Brain microvascular endothelial cell (primary cell): Measurements from ENCODE around the gene TMEM175.
"Not testable (repeated sequence)": the region's sequence is repeated elsewhere in the genome, so short reads cannot be mapped to it uniquely, and the experiment has no call there.

Experiments
- DNase-seq: peaks from one replicate; pipeline ENCODE4 v3.0.0-alpha.2; 2020
- H3K27ac ChIP-seq: fragments of 250-450 bp; sonication (Bioruptor Pico); 2 replicates; pipeline ENCODE4 v1.5.1; 2020; ENCODE audit warnings: mild to moderate bottlenecking, moderate library complexity
- H3K27me3 ChIP-seq: fragments of 250-450 bp; sonication (Bioruptor Pico); replicated peaks from 2 replicates; pipeline ENCODE4 v1.5.1; 2020; ENCODE audit warnings: mild to moderate bottlenecking
- H3K36me3 ChIP-seq: fragments of 250-450 bp; sonication (Bioruptor Pico); replicated peaks from 2 replicates; pipeline ENCODE4 v1.5.1; 2020; ENCODE audit warnings: mild to moderate bottlenecking
- H3K4me3 ChIP-seq: 2 replicates; pipeline ENCODE4 v1.5.1; 2011; ENCODE audit warnings: low read depth, mild to moderate bottlenecking, control low read depth, low read length, moderate library complexity
- in situ Hi-C: cut with HindIII; loops from 2 replicates; pipeline ENCODE4 v1.10.0; 2017; ENCODE audit warnings: low sequenced_read_pairs, low pct_ligation_motif_present
- TF ChIP-seq, protein P1 (sequence below): IDR thresholded peaks from 2 replicates; pipeline ENCODE4 v1.5.1; 2011; ENCODE audit warnings: low read depth, mild to moderate bottlenecking, moderate library complexity, low read length, control low read depth, inconsistent platforms; ENCODE audit errors: missing control alignments

The TMEM175 gene

DNA sequence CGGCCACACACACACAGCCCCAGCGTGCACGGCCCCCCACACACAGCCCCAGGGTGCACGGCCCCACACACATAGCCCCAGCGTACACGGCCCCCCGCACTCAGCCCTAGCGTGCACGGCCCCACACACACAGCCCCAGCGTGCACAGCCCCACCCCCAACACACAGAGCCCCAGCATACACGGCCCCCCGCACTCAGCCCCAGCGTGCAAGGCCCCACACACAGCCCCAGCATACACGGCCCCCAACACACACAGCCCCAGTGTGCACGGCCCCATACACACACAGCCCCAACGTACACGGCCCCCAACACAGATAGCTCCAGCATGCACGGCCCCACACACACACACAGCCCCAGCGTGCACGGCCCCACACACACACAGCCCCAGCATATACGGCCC lies 17.7 kb upstream of the TMEM175 start:
- DNase-seq: no peak
- peaks cover 10% of the 10 kb centered on the region for H3K36me3 ChIP-seq
- H3K27ac ChIP-seq: no peak overlapping the region
- in situ Hi-C loops: no loop called here
- TF ChIP-seq, protein P1, sequence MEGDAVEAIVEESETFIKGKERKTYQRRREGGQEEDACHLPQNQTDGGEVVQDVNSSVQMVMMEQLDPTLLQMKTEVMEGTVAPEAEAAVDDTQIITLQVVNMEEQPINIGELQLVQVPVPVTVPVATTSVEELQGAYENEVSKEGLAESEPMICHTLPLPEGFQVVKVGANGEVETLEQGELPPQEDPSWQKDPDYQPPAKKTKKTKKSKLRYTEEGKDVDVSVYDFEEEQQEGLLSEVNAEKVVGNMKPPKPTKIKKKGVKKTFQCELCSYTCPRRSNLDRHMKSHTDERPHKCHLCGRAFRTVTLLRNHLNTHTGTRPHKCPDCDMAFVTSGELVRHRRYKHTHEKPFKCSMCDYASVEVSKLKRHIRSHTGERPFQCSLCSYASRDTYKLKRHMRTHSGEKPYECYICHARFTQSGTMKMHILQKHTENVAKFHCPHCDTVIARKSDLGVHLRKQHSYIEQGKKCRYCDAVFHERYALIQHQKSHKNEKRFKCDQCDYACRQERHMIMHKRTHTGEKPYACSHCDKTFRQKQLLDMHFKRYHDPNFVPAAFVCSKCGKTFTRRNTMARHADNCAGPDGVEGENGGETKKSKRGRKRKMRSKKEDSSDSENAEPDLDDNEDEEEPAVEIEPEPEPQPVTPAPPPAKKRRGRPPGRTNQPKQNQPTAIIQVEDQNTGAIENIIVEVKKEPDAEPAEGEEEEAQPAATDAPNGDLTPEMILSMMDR: no peak
- H3K27me3 ChIP-seq: no peaks in the 10 kb centered on the region
- no peak overlapping the region for H3K4me3 ChIP-seq

DNA sequence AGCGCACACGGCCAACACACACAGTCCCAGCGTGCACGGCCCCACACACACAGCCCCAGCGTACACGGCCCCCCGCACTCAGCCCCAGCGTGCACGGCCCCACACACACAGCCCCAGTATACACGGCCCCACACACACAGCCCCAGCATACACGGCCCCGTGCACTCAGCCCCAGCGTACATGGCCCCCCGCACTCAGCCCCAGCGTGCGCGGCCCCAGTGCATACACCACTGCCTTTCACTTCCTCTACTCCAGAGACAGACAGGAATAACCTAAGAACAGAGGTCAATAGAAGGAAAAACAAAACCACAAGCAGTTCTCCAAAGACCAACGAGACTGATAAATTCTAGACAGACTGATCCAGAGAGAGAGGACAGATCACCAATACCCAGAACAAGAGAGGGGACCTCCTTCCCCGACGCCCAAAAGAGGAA lies 17.2 kb upstream of the TMEM175 start:
- Histone ChIP-seq H3K4me3 (no peak overlapping the region), H3K27ac (no peak overlapping the region), H3K36me3 (peaks cover 10% of the 10 kb centered on the region), H3K27me3 (no peaks in the 10 kb centered on the region)
- DNase-seq: no peak
- in situ Hi-C loops: no loop called here
- TF ChIP-seq, protein P1: no peak

DNA sequence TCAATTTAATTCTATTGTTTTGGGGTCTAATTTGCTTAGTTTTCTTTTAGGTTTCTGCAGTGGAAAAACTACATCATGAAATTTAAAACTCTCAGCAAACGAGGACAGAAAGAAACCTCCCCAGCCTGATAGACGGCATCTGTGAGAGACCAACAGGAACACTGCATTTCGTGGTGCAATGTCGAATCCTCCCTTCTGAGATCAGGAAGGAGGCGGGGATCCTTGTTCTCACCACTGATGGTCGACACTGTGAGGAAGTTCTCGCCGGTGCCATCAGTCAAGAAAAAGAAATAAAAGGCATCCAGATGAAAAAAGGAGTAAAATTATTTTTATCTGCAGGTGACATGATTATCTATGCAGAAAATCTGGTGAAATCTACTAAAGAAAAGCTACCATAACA lies 16.7 kb upstream of the TMEM175 start:
- Histone ChIP-seq H3K27ac (no peak overlapping the region), H3K4me3 (no peak overlapping the region), H3K36me3 (peaks cover 10% of the 10 kb centered on the region), H3K27me3 (no peaks in the 10 kb centered on the region)
- in situ Hi-C loops: no loop called here
- TF ChIP-seq, protein P1: no peak
- peak; percentile 32 for DNase-seq

DNA sequence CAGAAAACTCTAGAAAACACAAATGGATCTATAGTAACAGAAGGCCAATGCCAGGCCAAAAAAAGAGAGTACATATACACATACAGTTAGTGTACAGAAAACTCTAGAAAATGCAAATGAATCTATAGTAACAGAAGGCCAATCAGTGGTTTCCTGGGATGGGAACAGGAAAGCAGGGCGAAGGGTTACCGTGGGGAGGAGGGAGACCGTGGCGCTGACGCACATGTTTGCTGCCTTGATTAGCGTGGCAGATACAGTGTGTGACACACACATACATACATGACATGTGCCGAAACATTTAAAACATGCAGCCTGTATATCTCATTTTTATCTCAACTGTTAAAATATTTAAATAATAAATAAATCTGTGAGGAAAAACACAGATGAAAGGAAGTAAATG lies 14.8 kb upstream of the TMEM175 start:
- Histone ChIP-seq H3K27ac (no peak overlapping the region), H3K4me3 (no peak overlapping the region), H3K36me3 (no peaks in the 10 kb centered on the region), H3K27me3 (no peaks in the 10 kb centered on the region)
- TF ChIP-seq, protein P1: no peak
- in situ Hi-C loops: no loop called here
- DNase-seq: no peak

DNA sequence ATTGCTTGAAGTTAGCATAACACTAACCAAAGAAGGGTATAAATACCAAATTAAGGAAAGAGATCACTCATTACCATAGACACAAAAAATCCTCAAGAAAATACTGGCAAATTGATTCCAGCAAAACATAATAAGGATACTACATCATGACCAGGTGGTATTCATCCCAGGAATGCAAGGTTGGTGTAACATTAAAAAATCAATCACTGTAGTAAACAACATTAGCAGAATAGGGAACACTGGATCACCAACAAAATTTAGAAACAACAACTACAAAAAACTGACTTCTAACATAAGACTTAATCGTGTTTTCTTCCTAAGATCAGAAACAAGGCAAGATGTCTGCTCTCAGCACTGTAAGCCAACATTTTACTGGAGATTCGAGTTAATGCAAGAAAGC lies 14.3 kb upstream of the TMEM175 start:
- DNase-seq: no peak
- TF ChIP-seq, protein P1: no peak
- no peak overlapping the region for H3K4me3 ChIP-seq
- no peaks in the 10 kb centered on the region for H3K36me3 ChIP-seq
- H3K27ac ChIP-seq: no peak overlapping the region
- H3K27me3 ChIP-seq: no peaks in the 10 kb centered on the region
- in situ Hi-C loops: no loop called here

DNA sequence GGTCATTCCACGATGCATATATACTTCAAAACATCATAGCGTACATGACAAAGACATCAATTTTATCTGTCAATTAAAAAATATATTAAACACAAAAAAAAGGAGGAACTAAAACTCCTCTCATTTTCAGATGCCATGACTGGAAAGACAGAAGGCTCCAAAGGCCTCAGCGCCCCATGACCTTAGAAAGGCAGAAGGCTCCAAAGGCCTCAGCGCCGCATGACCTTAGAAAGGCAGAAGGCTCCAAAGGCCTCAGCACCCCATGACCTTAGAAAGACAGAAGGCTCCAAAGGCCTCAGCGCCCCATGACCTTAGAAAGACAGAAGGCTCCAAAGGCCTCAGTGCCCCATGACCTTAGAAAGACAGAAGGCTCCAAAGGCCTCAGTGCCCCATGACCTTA lies 13.7 kb upstream of the TMEM175 start:
- H3K4me3 ChIP-seq, H3K36me3 ChIP-seq, H3K27me3 ChIP-seq, in situ Hi-C loops, DNase-seq, H3K27ac ChIP-seq: not testable (repeated sequence)

DNA sequence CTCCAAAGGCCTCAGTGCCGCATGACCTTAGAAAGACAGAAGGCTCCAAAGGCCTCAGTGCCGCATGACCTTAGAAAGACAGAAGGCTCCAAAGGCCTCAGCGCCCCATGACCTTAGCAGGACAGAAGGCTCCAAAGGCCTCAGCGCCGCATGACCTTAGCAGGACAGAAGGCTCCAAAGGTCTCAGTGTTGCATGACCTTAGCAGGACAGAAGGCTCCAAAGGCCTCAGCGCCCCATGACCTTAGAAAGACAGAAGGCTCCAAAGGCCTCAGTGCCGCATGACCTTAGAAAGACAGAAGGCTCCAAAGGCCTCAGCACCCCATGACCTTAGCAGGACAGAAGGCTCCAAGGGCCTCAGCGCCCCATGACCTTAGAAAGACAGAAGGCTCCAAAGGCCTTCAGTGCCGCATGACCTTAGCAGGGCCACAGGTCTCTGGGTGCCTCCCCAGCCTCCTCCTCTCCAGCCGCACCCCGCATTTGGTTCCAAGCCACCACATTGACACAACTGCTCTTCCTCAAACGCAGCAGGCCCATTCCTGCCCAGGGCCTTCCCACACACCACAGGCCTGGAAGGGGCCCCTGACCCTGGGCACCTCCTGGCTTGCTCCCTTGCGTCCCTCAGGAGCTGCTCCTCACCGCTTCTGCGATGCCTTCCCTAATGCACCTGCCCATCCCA lies 13.1 kb upstream of the TMEM175 start:
- in situ Hi-C loops, H3K4me3 ChIP-seq, H3K27ac ChIP-seq, H3K27me3 ChIP-seq, DNase-seq, H3K36me3 ChIP-seq: not testable (repeated sequence)
